ENCODE results near the gene SPPL2C.

Gene SPPL2C

DNA sequence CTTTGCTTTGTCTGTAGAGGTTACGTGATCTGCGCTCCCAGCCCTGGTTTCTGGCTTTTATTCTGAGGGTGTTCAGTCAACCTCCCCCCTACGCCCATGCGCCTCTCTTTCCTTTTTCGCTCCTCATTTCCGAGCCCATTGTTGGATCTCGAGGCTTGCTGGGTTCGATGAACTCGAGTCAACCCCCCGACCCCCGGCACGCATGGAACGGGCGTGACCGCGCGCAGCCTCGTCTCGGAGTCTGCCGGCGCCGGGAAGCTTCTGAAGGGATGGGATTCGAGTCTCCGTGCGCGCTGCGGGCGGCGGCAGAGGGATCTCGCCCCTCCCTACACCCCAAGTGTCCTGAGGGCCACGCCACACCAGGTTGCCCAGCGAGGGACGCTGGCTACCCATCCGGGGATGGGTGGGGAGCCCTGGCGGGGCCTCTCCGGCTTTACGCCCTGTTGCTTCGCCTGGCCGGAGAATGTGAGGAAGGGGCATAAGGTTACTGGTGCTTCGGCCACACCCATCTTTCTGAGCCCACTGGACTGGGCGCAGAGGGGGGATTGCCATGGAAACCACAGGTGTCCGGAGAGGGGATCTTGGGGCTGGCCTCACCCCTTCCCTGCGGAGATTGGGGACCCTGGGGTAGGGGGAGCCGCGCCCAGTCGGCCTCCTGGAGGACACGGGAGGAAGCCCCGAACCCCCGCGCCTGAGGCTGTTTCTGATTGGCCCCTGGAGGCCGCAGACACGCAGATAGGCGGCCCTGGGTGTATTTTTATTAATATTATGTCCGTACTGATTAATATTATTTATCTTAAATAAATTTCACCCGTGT is 51.5 kb downstream of the SPPL2C start:
- DNase-seq (ENCODE audit: extremely low read depth, low read depth), result no peak
- TF ChIP-seq CTCF (IDR thresholded peaks at IDR 0.05; ENCODE audit: low read depth, low read length), result no peak

All from AG09319 (cell line).